Stimulated activated naive CD8-positive, alpha-beta T cell treated with anti-CD3 and anti-CD28 coated beads, Interleukin-15, amount 100 ng/mL, for 72 hours (primary cell): ENCODE results near the gene AK4.

Source experiments
- ATAC-seq: fragments of 150-1000 bp; cut with Tn5 transposase; 2 replicates; pipeline ENCODE4 v1.10.0; 2021; ENCODE audit warnings: mild to moderate bottlenecking, moderate library complexity
- DNase-seq, 2 donors: peaks; one replicate each; pipeline ENCODE4 v3.0.0; 2021 to 2022
- H3K27ac Mint-ChIP-seq, 2 donors: one replicate each; pipeline ENCODE4 v1.8.0; 2022; ENCODE audit warnings: mild to moderate bottlenecking in 2 of 2, mixed read lengths in 2 of 2, moderate library complexity in 2 of 2
- H3K27me3 Mint-ChIP-seq: one replicate; pipeline ENCODE4 v1.8.0; 2022; ENCODE audit warnings: mixed read lengths
- H3K4me1 Mint-ChIP-seq: one replicate; pipeline ENCODE4 v1.8.0; 2022; ENCODE audit warnings: mild to moderate bottlenecking, mixed read lengths
- H3K4me3 Mint-ChIP-seq, 2 donors: one replicate each; pipeline ENCODE4 v1.8.0; 2022; ENCODE audit warnings: mild to moderate bottlenecking in 2 of 2, mixed read lengths in 2 of 2, moderate library complexity in 1 of 2
- H3K9me3 Mint-ChIP-seq, 2 donors: one replicate each; pipeline ENCODE4 v1.8.0; 2022; ENCODE audit warnings: mixed read lengths in 2 of 2

Gene AK4

GRCh38 chr1:65259816-65260215, 111.8 kb downstream of the AK4 start:
- ATAC-seq (peak; percentile 39), DNase-seq (no peak)
- Mint-ChIP-seq H3K9me3 (no peaks in the 10 kb centered on the region), H3K27ac (no peak overlapping the region), H3K27me3 (peaks cover 35% of the 10 kb centered on the region), H3K4me3 (peak overlapping the region in 1 of 2 donors; percentile 9), H3K4me1 (peaks cover 39% of the 10 kb centered on the region)

GRCh38 chr1:65260851-65261473, 113.0 kb downstream of the AK4 start:
- DNase-seq (peak in 1 of 2 donors; percentile 23), ATAC-seq (peak; percentile 83)
- Mint-ChIP-seq H3K4me1 (peaks cover 38% of the 10 kb centered on the region), H3K27me3 (peaks cover 29% of the 10 kb centered on the region), H3K9me3 (no peaks in the 10 kb centered on the region), H3K4me3 (peak overlapping the region in 1 of 2 donors; percentile 6), H3K27ac (peak overlapping the region in 1 of 2 donors; percentile 15)

GRCh38 chr1:65263286-65263685, 115.3 kb downstream of the AK4 start:
- Mint-ChIP-seq H3K27ac (no peak overlapping the region), H3K4me1 (peaks cover 52% of the 10 kb centered on the region), H3K4me3 (no peak overlapping the region), H3K9me3 (no peaks in the 10 kb centered on the region), H3K27me3 (peaks cover 39% of the 10 kb centered on the region)
- DNase-seq (no peak), ATAC-seq (no peak)

GRCh38 chr1:65264197-65264929, 116.4 kb downstream of the AK4 start:
- ATAC-seq (no peak), DNase-seq (no peak)
- H3K27ac Mint-ChIP-seq, result peak overlapping the region in 1 of 2 donors; percentile 48
- no peaks in the 10 kb centered on the region for H3K9me3 Mint-ChIP-seq
- peaks cover 39% of the 10 kb centered on the region for H3K27me3 Mint-ChIP-seq
- peak overlapping the region; percentile 41 to 62 for H3K4me3 Mint-ChIP-seq
- H3K4me1 Mint-ChIP-seq, result peaks cover 52% of the 10 kb centered on the region

- ATAC-seq, result no peak
- peaks cover 43% of the 10 kb centered on the region for H3K4me1 Mint-ChIP-seq
- H3K4me3 Mint-ChIP-seq, result peak overlapping the region; percentile 72 to 83
- H3K9me3 Mint-ChIP-seq, result no peaks in the 10 kb centered on the region
- peaks cover 39% of the 10 kb centered on the region for H3K27me3 Mint-ChIP-seq
- H3K27ac Mint-ChIP-seq, result no peak overlapping the region
- DNase-seq, result no peak
Measured at GRCh38 chr1:65265296-65265650, 117.3 kb downstream of the AK4 start.

- peak; percentile 21 to 38 for DNase-seq
- H3K4me3 Mint-ChIP-seq, result peak overlapping the region; percentile 72 to 83
Measured at GRCh38 chr1:65265651-65266351, 117.8 kb downstream of the AK4 start.

GRCh38 chr1:65266476-65266875, 118.5 kb downstream of the AK4 start:
- Mint-ChIP-seq H3K4me1 (peaks cover 31% of the 10 kb centered on the region), H3K4me3 (peak overlapping the region; percentile 72 to 83), H3K27me3 (peaks cover 39% of the 10 kb centered on the region), H3K27ac (no peak overlapping the region), H3K9me3 (no peaks in the 10 kb centered on the region)
- no peak for DNase-seq
- ATAC-seq, result no peak

More at GRCh38 chr1:65265651-65266351, 117.8 kb downstream of the AK4 start:
- peaks cover 37% of the 10 kb centered on the region for H3K4me1 Mint-ChIP-seq
- peak; percentile 58 for ATAC-seq
- H3K9me3 Mint-ChIP-seq, result no peaks in the 10 kb centered on the region
- H3K27ac Mint-ChIP-seq, result peak overlapping the region in 1 of 2 donors; percentile 48
- peaks cover 39% of the 10 kb centered on the region for H3K27me3 Mint-ChIP-seq

GRCh38 chr1:65267271-65267670, 119.3 kb downstream of the AK4 start:
- Mint-ChIP-seq H3K9me3 (no peaks in the 10 kb centered on the region), H3K4me1 (peaks cover 31% of the 10 kb centered on the region), H3K4me3 (peak overlapping the region in 1 of 2 donors; percentile 41), H3K27ac (no peak overlapping the region), H3K27me3 (peaks cover 39% of the 10 kb centered on the region)
- ATAC-seq (no peak), DNase-seq (no peak)

GRCh38 chr1:65267683-65268082, 119.7 kb downstream of the AK4 start:
- DNase-seq, result no peak
- Mint-ChIP-seq H3K4me3 (no peak overlapping the region), H3K27me3 (peaks cover 39% of the 10 kb centered on the region), H3K4me1 (peaks cover 31% of the 10 kb centered on the region), H3K9me3 (no peaks in the 10 kb centered on the region), H3K27ac (no peak overlapping the region)
- no peak for ATAC-seq

GRCh38 chr1:65269612-65270011, 121.6 kb downstream of the AK4 start:
- no peak for ATAC-seq
- DNase-seq, result no peak
- Mint-ChIP-seq H3K4me3 (no peak overlapping the region), H3K4me1 (peaks cover 26% of the 10 kb centered on the region), H3K9me3 (no peaks in the 10 kb centered on the region), H3K27me3 (peaks cover 28% of the 10 kb centered on the region), H3K27ac (no peak overlapping the region)

GRCh38 chr1:65276197-65276939, 128.4 kb downstream of the AK4 start:
- no peak overlapping the region for H3K4me3 Mint-ChIP-seq
- no peaks in the 10 kb centered on the region for H3K4me1 Mint-ChIP-seq
- no peak for ATAC-seq
- no peaks in the 10 kb centered on the region for H3K9me3 Mint-ChIP-seq
- H3K27me3 Mint-ChIP-seq, result peaks cover 19% of the 10 kb centered on the region
- no peak for DNase-seq
- no peak overlapping the region for H3K27ac Mint-ChIP-seq

GRCh38 chr1:65277605-65278347, 129.8 kb downstream of the AK4 start:
- no peak overlapping the region for H3K27ac Mint-ChIP-seq
- DNase-seq (no peak), ATAC-seq (no peak)
- peaks cover 19% of the 10 kb centered on the region for H3K27me3 Mint-ChIP-seq
- H3K4me3 Mint-ChIP-seq, result no peak overlapping the region
- H3K4me1 Mint-ChIP-seq, result no peaks in the 10 kb centered on the region
- H3K9me3 Mint-ChIP-seq, result no peaks in the 10 kb centered on the region

- ATAC-seq (no peak), DNase-seq (no peak)
- Mint-ChIP-seq H3K4me1 (no peaks in the 10 kb centered on the region), H3K4me3 (no peak overlapping the region), H3K9me3 (no peaks in the 10 kb centered on the region), H3K27ac (peak overlapping the region in 1 of 2 donors; percentile 15), H3K27me3 (peaks cover 19% of the 10 kb centered on the region)
Measured at GRCh38 chr1:65278376-65279069, 130.5 kb downstream of the AK4 start.

- Mint-ChIP-seq H3K27ac (peak overlapping the region in 1 of 2 donors; percentile 15), H3K4me3 (no peak overlapping the region), H3K4me1 (no peaks in the 10 kb centered on the region)
Measured at GRCh38 chr1:65279070-65279779, 131.2 kb downstream of the AK4 start.

More at GRCh38 chr1:65279070-65279779, 131.2 kb downstream of the AK4 start:
- Mint-ChIP-seq H3K9me3 (no peaks in the 10 kb centered on the region), H3K27me3 (peaks cover 19% of the 10 kb centered on the region)
- ATAC-seq (no peak), DNase-seq (no peak)
